Adrenal gland (tissue), 19 donors: ENCODE results near the gene FAM240A. TPM values are rescaled to one million over a fixed set of nuclear protein-coding genes. Genes with fewer than 3 reads are reported as not detected.

ENCODE experiments used
- DNase-seq, 7 donors: peaks; one replicate each; pipeline ENCODE4 v3.0.0-alpha.2; 2019 to 2020
- H3K27ac ChIP-seq, 5 donors: fragments of 200-600 bp; sonication (generic) in 4 of 5; 1 replicate in 3 of 5; 2 replicates in 2 of 5; pipeline versions ENCODE4 v1.5.1 to v1.8.0; 2016 to 2020; ENCODE audit warnings: mild to moderate bottlenecking in 1 of 5
- H3K27me3 ChIP-seq: fragments of 200-600 bp; 2 replicates; pipeline ENCODE4 v1.8.0; 2021
- H3K36me3 ChIP-seq, 2 donors: fragments of 200-600 bp; replicated peaks in 1 of 2; 1 replicate in 1 of 2; 2 replicates in 1 of 2; pipeline versions ENCODE4 v1.5.1 to v1.8.0; 2018 to 2022
- H3K4me1 ChIP-seq, 2 donors: fragments of 200-600 bp; replicated peaks in 1 of 2; 1 replicate in 1 of 2; 2 replicates in 1 of 2; pipeline versions ENCODE4 v1.5.1 to v1.8.0; 2018 to 2021
- H3K4me3 ChIP-seq, 4 donors: fragments of 200-600 bp; sonication (generic) in 3 of 4; one replicate each; pipeline ENCODE4 v1.5.1; 2016 to 2018
- H3K9me3 ChIP-seq, 3 donors: fragments of 200-600 bp; sonication (generic) in 1 of 3; replicated peaks in 1 of 3; 1 replicate in 2 of 3; 2 replicates in 1 of 3; pipeline versions ENCODE4 v1.5.1 to v1.8.0; 2016 to 2021
- CTCF ChIP-seq, 6 experiments: fragments of 450-650 bp in 4 of 6; fragments of 200-600 bp in 2 of 6; sonication (generic) in 1 of 6; IDR thresholded peaks; 1 replicate in 5 of 6; 2 replicates in 1 of 6; pipeline versions ENCODE4 v1.5.1 to v1.8.0; 2016 to 2021; ENCODE audit warnings: antibody characterized with exemption in 6 of 6, mild to moderate bottlenecking in 2 of 6, moderate library complexity in 1 of 6
- POLR2A ChIP-seq, 2 donors: fragments of 450-650 bp; IDR thresholded peaks; one replicate each; pipeline ENCODE4 v1.6.1; 2017; ENCODE audit warnings: antibody characterized with exemption in 2 of 2, mild to moderate bottlenecking in 2 of 2, moderate library complexity in 1 of 2
- WGBS, 4 donors: extraction: QIAGEN DNeasy Blood & Tissue Kit in 2 of 4; methylation state at CpG; one replicate each; pipeline versions ENCODE4 v1.1.5 to v1.1.7; 2013 to 2017; 5-methylcytosine and 5-hydroxymethylcytosine counted together
- intact Hi-C, 2 donors: fragments of 100-400 bp; cut with DNase I; formaldehyde crosslinking; loops; one replicate each; pipeline versions ENCODE4 v1.14.1 to v1.15.0; 2022 to 2023
- long read RNA-seq, 10 donors: library from polyadenylated mRNA in 3 of 10; unstranded in 2 of 10; stranded (forward) in 1 of 10; transcript quantifications; one replicate each; pipeline ENCODE4 v2.0.0 and lab custom pipeline, GENCODE V29; 2021 to 2026
- polyA plus RNA-seq, 3 donors: library from polyadenylated mRNA; stranded (reverse); fragments of 200-250 nt in 2 of 3; fragments of 350-450 nt in 1 of 3; fragmentation: Illumina TruSeq in 1 of 3; extraction: RNeasy Lipid Tissue Mini Kit (QIAGEN cat#74804) in 1 of 3; gene quantifications; one replicate each; pipeline ENCODE4 v1.2.3, GENCODE V29; 2013 to 2014
- total RNA-seq, 9 donors: library from RNA; depleted of rRNA in 4 of 9; stranded (reverse); fragments of >200 nt in 4 of 9; fragments of 120-200 nt in 1 of 9; fragmentation: NEBNext Ultra II Directional in 1 of 9; extraction: Animal tissue kit (Norgen Biotek cat#: 25700) in 1 of 9; gene quantifications; one replicate each; pipeline versions ENCODE4 v1.1.0 to v1.2.4, GENCODE V29; 2013 to 2023
- donor health status: healthy with polysubstance abuse.
- donor health status: Bipolar disorder and iron deficiency.
- donor health status: DM: yes; HTN: yes; CAD: no.
- donor health status: DM: no; HTN: no; CAD: no.
- donor health status: DM: no; HTN: no; CAD: no.
- donor health status: DM: yes; HTN: yes; CAD: no.

Gene FAM240A
- total RNA-seq = under 1 TPM in 1 of 9 donors, not detected in 8; 0.25 TPM
- not detected for polyA plus RNA-seq
- long read RNA-seq, donor 1 = 0 reads
- long read RNA-seq, donor 2 = 0 reads
- long read RNA-seq, donor 3 = 0 reads
- long read RNA-seq, donor 4 = 0 reads
- long read RNA-seq, donor 5, partial matches to known transcripts = 0 of 1 reads
- long read RNA-seq, donor 5, other reads (novel, unspliced or antisense) = 0 of 1 reads
- long read RNA-seq, donor 6 = 0 reads
- long read RNA-seq, donor 7 = 0 reads
- long read RNA-seq, donor 8 = 0 reads
- long read RNA-seq, donor 9 = 0 reads
- long read RNA-seq, donor 10 = 0 reads

GRCh38 chr3:46612324-46612723 is at the start of gene FAM240A:
FAM240A (plus strand) TSS chr3:46612525; CDS start chr3:46612684, 159 bp downstream.
- H3K9me3 ChIP-seq = no peaks in the 10 kb centered on the region
- DNase-seq = no peak
- no peak within 1 kb of the TSS for H3K4me3 ChIP-seq
- no peaks in the 10 kb centered on the region for H3K4me1 ChIP-seq
- TF ChIP-seq POLR2A (IDR thresholded peaks at IDR 0.05) = no peak
- TF ChIP-seq CTCF (IDR thresholded peaks at IDR 0.05) = no peak
- H3K27me3 ChIP-seq = peaks cover 5% of the 10 kb centered on the region
- 64 to 73% (median 67%) methylated on average over 9 of the region's 9 CpGs for WGBS, 4 donors
- intact Hi-C loops = no loop called here
- H3K27ac ChIP-seq = no peak within 1 kb of the TSS
- H3K36me3 ChIP-seq = no peaks in the 10 kb centered on the region

- Histone ChIP-seq H3K9me3 (no peaks in the 10 kb centered on the region), H3K4me3 (no peak overlapping the region), H3K4me1 (peaks cover 6 to 9% of the 10 kb centered on the region in 2 donors), H3K27ac (peak overlapping the region in 1 of 5 donors; percentile 37), H3K36me3 (no peaks in the 10 kb centered on the region), H3K27me3 (no peaks in the 10 kb centered on the region)
- DNase-seq = peak in 2 of 7 donors; percentile 25 to 38
- intact Hi-C loops = no loop called here
- WGBS, 4 donors = 69 to 76% (median 74%) methylated on average over 4 to 5 of the region's 5 CpGs
- TF ChIP-seq CTCF (IDR thresholded peaks at IDR 0.05) (no peak), POLR2A (IDR thresholded peaks at IDR 0.05) (no peak)
Measured at GRCh38 chr3:46564190-46565021, 47.9 kb upstream of the FAM240A start.

- Histone ChIP-seq H3K36me3 (no peaks in the 10 kb centered on the region), H3K9me3 (no peaks in the 10 kb centered on the region), H3K4me1 (peaks cover 6 to 9% of the 10 kb centered on the region in 2 donors), H3K27me3 (no peaks in the 10 kb centered on the region), H3K27ac (peak overlapping the region in 1 of 5 donors; percentile 37), H3K4me3 (no peak overlapping the region)
- 57 to 74% (median 65%) methylated on average over 4 of the region's 4 CpGs for WGBS, 4 donors
- intact Hi-C loops = no loop called here
- TF ChIP-seq POLR2A (IDR thresholded peaks at IDR 0.05) = no peak
- TF ChIP-seq CTCF (IDR thresholded peaks at IDR 0.05) = no peak
- DNase-seq = no peak
Measured at GRCh38 chr3:46565077-46565476, 47.2 kb upstream of the FAM240A start.

GRCh38 chr3:46565607-46566039 is 46.7 kb upstream of the FAM240A start:
- no peaks in the 10 kb centered on the region for H3K27me3 ChIP-seq
- WGBS, 4 donors = 3 to 7% (median 6%) methylated on average over 21 of the region's 21 CpGs
- peak overlapping the region in 1 of 4 donors; percentile 63 for H3K4me3 ChIP-seq
- H3K36me3 ChIP-seq = no peaks in the 10 kb centered on the region
- TF ChIP-seq POLR2A (IDR thresholded peaks at IDR 0.05) (no peak), CTCF (IDR thresholded peaks at IDR 0.05) (no peak)
- H3K4me1 ChIP-seq = peaks cover 6 to 9% of the 10 kb centered on the region in 2 donors
- peak overlapping the region in 2 of 5 donors; percentile 37 to 38 for H3K27ac ChIP-seq
- intact Hi-C loops = no loop called here
- H3K9me3 ChIP-seq = no peaks in the 10 kb centered on the region
- peak in 1 of 7 donors; percentile 22 for DNase-seq
